ENCODE results near the gene DTX3L.

DNA sequence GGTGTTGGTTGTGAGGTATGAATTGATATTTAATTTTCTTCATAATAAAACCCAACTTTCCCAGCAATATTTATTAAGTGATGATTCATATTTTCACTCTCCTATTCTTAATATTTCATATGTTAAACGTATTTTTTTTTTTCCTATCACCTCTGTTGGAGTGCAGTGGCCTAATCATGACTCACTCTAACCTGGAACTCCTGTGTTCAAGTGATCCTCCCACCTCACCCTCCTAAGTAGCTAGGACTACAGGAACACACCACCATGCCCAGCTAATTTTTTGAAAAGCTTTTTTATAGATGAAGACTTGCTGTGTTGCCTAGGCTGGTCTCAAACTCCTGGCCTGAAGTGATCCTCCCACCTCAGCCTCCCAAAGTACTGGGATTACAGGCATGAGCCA lies 22.0 kb downstream of the DTX3L start:
- TF ChIP-seq POLR2AphosphoS5 (IDR thresholded peaks at IDR 0.05; ENCODE audit: borderline replicate concordance, low read depth, low read length) (no peak), EZH2 (IDR thresholded peaks at IDR 0.05) (no peak)

Data from SK-N-MC (cell line).